K562 (cell line): Measurements from ENCODE around the gene ENDOU. TPM values are rescaled to one million over a fixed set of nuclear protein-coding genes. Genes with fewer than 3 reads are reported as not detected.

Experiments used
- ELK3 ChIP-seq: fragments of 450-650 bp; formaldehyde crosslinking; IDR thresholded peaks from 2 replicates; pipeline ENCODE4 v1.4.0; 2020; ENCODE audit warnings: mild to moderate bottlenecking
- HMG20B ChIP-seq: fragments of 250-450 bp; sonication (Bioruptor Pico); IDR thresholded peaks from 2 replicates; pipeline ENCODE4 v1.5.0; 2021; ENCODE audit warnings: mild to moderate bottlenecking
- ILF3 ChIP-seq: fragments of 450-650 bp; IDR thresholded peaks from 2 replicates; pipeline ENCODE4 v1.6.1; 2018; ENCODE audit warnings: antibody characterized with exemption, mild to moderate bottlenecking, moderate library complexity, borderline replicate concordance
- MCM7 ChIP-seq, 2 experiments: fragments of 450-650 bp; IDR thresholded peaks; 2 replicates each; pipeline ENCODE4 v1.6.1; 2016 to 2018
- MNT ChIP-seq, 2 experiments: fragments of 450-650 bp; conservative IDR thresholded peaks; 2 replicates each; pipeline ENCODE4 v1.6.1; 2017; ENCODE audit warnings: mild to moderate bottlenecking in 2 of 2, moderate library complexity in 2 of 2
- NKRF ChIP-seq: fragments of 450-650 bp; IDR thresholded peaks from 2 replicates; pipeline ENCODE4 v1.6.1; 2016; ENCODE audit warnings: borderline replicate concordance
- PCBP2 ChIP-seq: fragments of 200-400 bp; formaldehyde crosslinking; IDR thresholded peaks from 2 replicates; pipeline ENCODE4 v1.6.1; 2018; ENCODE audit warnings: low read length, low read depth, mild to moderate bottlenecking, moderate library complexity; ENCODE audit not compliant: poor library complexity, severe bottlenecking
- SUPT5H ChIP-seq: fragments of 450-650 bp; IDR thresholded peaks from 2 replicates; pipeline ENCODE4 v1.6.1; 2016
- U2AF2 ChIP-seq: fragments of 200-400 bp; formaldehyde crosslinking; optimal IDR thresholded peaks from 2 replicates; pipeline ENCODE3; 2017; ENCODE audit warnings: low read depth, mild to moderate bottlenecking, low read length
- ZC3H4 ChIP-seq: sonication (generic); formaldehyde crosslinking; IDR thresholded peaks from 2 replicates; pipeline ENCODE4 v1.9.0; 2021; ENCODE audit warnings: missing genetic modification reagents, borderline replicate concordance
- ZNF324 ChIP-seq: fragments of 250-450 bp; sonication (Bioruptor Pico); IDR thresholded peaks from 2 replicates; pipeline ENCODE4 v1.4.0; 2020; ENCODE audit warnings: mild to moderate bottlenecking
- ZNF518B ChIP-seq: fragments of 250-450 bp; sonication (Bioruptor Pico); IDR thresholded peaks from 2 replicates; pipeline ENCODE4 v1.5.0; 2021; ENCODE audit warnings: mild to moderate bottlenecking, moderate library complexity
- polyA plus RNA-seq, 8 experiments: library from polyadenylated mRNA; depleted of rRNA in 4 of 8; stranded (reverse) in 5 of 8; unstranded in 3 of 8; fragments of >200 nt; fragmentation: Nextera tagmentation in 2 of 8; fragmentation: Illumina TruSeq in 1 of 8; extraction: Ambion mirVana in 2 of 8; extraction: Trizol in 1 of 8; gene quantifications; 2 replicates each; pipeline versions ENCODE4 v1.2.1 to v1.2.3, GENCODE V29; 2011 to 2014; ENCODE audit warnings: inconsistent platforms in 1 of 8, missing spikeins in 1 of 8
- total RNA-seq, 7 experiments: library from RNA; depleted of rRNA in 6 of 7; stranded (reverse); fragments of >200 nt in 6 of 7; fragmentation: Illumina TruSeq in 2 of 7; extraction: Trizol in 2 of 7; gene quantifications; 2 replicates each; pipeline versions ENCODE4 v1.2.1 to v1.2.3, GENCODE V29; 2011 to 2021; ENCODE audit warnings: low replicate concordance in 1 of 7
- TF ChIP-seq, protein P1 (sequence below): fragments of 250-450 bp; sonication (Bioruptor Pico); IDR thresholded peaks from 2 replicates; pipeline ENCODE4 v1.5.0; 2021; ENCODE audit warnings: mild to moderate bottlenecking, borderline replicate concordance
- TF ChIP-seq, protein P2 (sequence below): IDR thresholded peaks from 2 replicates; pipeline ENCODE4 v1.6.1; 2014; ENCODE audit warnings: antibody characterized with exemption

The ENDOU gene
- total and polyA plus RNA-seq, 9 of the 15 experiments (the other 6 are each of a cell fraction or from before 2014, with no cell fraction given), result 0.03 TPM; not detected in 8

DNA sequence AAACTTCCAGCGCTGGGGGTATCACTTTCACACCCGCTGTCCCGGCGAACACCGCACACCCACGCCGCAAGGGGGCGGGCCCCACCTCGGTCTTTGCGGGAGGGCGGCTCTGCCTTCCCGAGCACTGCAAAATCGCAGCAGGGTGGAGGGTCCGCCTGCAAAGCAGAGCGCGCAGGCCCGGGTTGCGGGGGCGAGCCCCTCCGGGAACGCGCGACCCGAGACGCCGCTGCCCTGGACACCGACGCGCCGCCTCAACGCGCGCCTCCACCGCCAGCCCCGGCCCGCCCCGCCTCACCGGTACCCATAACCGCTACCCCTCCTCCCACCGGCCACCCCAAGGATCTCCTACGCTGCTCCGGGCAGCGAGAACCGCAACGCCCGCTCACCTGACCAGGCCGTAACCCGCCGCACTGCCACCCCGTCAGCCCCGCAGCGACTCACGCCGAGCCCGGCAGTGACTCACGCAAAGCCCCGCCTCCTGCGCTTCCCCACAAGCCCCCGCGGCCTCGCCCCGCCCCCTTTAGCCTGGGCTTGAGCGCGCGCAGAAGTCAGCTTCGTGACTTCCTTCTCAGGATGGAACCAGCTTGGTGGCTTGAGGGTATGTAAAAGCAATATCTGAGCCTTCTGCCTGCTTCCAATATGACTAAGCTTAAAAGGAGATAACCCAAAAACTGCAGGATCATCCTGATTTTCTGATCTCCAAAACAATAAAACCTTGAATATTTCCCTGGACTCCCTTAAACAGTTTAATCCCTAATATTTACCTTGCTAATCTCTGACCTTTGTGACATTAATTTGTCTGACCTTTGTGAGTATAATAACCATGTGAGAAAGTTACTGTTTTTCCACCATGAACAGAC, 19.5 kb downstream of the ENDOU start, which contains the start of gene RPAP3 (continued):
- TF ChIP-seq, protein P1, sequence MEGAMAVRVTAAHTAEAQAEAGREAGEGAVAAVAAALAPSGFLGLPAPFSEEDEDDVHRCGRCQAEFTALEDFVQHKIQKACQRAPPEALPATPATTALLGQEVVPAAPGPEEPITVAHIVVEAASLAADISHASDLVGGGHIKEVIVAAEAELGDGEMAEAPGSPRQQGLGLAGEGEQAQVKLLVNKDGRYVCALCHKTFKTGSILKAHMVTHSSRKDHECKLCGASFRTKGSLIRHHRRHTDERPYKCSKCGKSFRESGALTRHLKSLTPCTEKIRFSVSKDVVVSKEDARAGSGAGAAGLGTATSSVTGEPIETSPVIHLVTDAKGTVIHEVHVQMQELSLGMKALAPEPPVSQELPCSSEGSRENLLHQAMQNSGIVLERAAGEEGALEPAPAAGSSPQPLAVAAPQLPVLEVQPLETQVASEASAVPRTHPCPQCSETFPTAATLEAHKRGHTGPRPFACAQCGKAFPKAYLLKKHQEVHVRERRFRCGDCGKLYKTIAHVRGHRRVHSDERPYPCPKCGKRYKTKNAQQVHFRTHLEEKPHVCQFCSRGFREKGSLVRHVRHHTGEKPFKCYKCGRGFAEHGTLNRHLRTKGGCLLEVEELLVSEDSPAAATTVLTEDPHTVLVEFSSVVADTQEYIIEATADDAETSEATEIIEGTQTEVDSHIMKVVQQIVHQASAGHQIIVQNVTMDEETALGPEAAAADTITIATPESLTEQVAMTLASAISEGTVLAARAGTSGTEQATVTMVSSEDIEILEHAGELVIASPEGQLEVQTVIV (CRISPR knock-in tag), result no peak
- no peak for TF ChIP-seq ZNF518B (CRISPR knock-in tag)
- no peak for TF ChIP-seq HMG20B
- TF ChIP-seq ILF3, result peak; percentile 86; the same call in 1 of the 2 replicates
- TF ChIP-seq, protein P2, sequence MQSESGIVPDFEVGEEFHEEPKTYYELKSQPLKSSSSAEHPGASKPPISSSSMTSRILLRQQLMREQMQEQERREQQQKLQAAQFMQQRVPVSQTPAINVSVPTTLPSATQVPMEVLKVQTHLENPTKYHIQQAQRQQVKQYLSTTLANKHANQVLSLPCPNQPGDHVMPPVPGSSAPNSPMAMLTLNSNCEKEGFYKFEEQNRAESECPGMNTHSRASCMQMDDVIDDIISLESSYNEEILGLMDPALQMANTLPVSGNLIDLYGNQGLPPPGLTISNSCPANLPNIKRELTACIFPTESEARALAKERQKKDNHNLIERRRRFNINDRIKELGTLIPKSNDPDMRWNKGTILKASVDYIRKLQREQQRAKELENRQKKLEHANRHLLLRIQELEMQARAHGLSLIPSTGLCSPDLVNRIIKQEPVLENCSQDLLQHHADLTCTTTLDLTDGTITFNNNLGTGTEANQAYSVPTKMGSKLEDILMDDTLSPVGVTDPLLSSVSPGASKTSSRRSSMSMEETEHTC, result no peak; the same call in 1 of the 2 replicates
- TF ChIP-seq ZNF324, result no peak
- 0 out of 2 replicates have a peak, but pooled peaks have one; percentile 4 for TF ChIP-seq NKRF
- no peak for TF ChIP-seq ELK3 (CRISPR knock-in tag)
- TF ChIP-seq SUPT5H, result peak; percentile 97
- no peak for TF ChIP-seq U2AF2
- no peak for TF ChIP-seq MCM7 (IDR thresholded peaks at IDR 0.05)
- no peak for TF ChIP-seq ZC3H4 (CRISPR knock-in tag)
- peak; percentile 9 for TF ChIP-seq PCBP2
- TF ChIP-seq MNT (conservative IDR thresholded peaks at IDR 0.05), result peak in 1 of 2 experiments; percentile 73; a peak in 3 of 4 replicates
